Ishikawa (cell line): ENCODE results near the gene ZBTB20.

ENCODE experiments used
- CEBPB ChIP-seq: IDR thresholded peaks from 2 replicates; pipeline ENCODE4 v1.6.1; 2012
- CREB1 ChIP-seq: IDR thresholded peaks from 2 replicates; pipeline ENCODE4 v1.6.1; 2012; ENCODE audit warnings: low read depth
- EGR1 ChIP-seq: IDR thresholded peaks from 2 replicates; pipeline ENCODE4 v1.6.1; 2012
- EP300 ChIP-seq: IDR thresholded peaks from 2 replicates; pipeline ENCODE4 v1.6.1; 2012; ENCODE audit warnings: borderline replicate concordance
- FOXM1 ChIP-seq: IDR thresholded peaks from 2 replicates; pipeline ENCODE4 v1.6.1; 2012; ENCODE audit warnings: low read depth, borderline replicate concordance
- MAX ChIP-seq: IDR thresholded peaks from 2 replicates; pipeline ENCODE4 v1.6.1; 2012
- NFIC ChIP-seq: IDR thresholded peaks from 2 replicates; pipeline ENCODE4 v1.6.1; 2012
- RAD21 ChIP-seq: IDR thresholded peaks from 2 replicates; pipeline ENCODE4 v1.6.1; 2012; ENCODE audit warnings: low read depth
- REST ChIP-seq: IDR thresholded peaks from 2 replicates; pipeline ENCODE4 v1.6.1; 2012; ENCODE audit warnings: low read depth, mild to moderate bottlenecking
- TAF1 ChIP-seq: IDR thresholded peaks from 2 replicates; pipeline ENCODE4 v1.6.1; 2012; ENCODE audit warnings: low read depth, mild to moderate bottlenecking
- TCF12 ChIP-seq: IDR thresholded peaks from 2 replicates; pipeline ENCODE4 v1.6.1; 2012; ENCODE audit warnings: low read depth
- TEAD4 ChIP-seq: IDR thresholded peaks from 2 replicates; pipeline ENCODE4 v1.6.1; 2012
- USF1 ChIP-seq: IDR thresholded peaks from 2 replicates; pipeline ENCODE4 v1.6.1; 2012
- YY1 ChIP-seq: IDR thresholded peaks from 2 replicates; pipeline ENCODE4 v1.6.1; 2012; ENCODE audit warnings: low read depth
- ZBTB7A ChIP-seq: IDR thresholded peaks from 2 replicates; pipeline ENCODE4 v1.6.1; 2012; ENCODE audit warnings: low read depth

The ZBTB20 gene

GRCh38 chr3:114350271-114350670 is 796.8 kb downstream of the ZBTB20 start:
- TF ChIP-seq FOXM1 (no peak), ZBTB7A (no peak), CREB1 (no peak), YY1 (no peak), EGR1 (no peak), TEAD4 (no peak), NFIC (no peak), TCF12 (no peak), USF1 (no peak), TAF1 (no peak), CEBPB (no peak), RAD21 (no peak)

- TF ChIP-seq MAX = no peak
- TF ChIP-seq NFIC = no peak
- TF ChIP-seq TAF1 = no peak
- TF ChIP-seq EGR1 = no peak
- TF ChIP-seq CEBPB = no peak
- TF ChIP-seq RAD21 = no peak
- TF ChIP-seq CREB1 = no peak
- TF ChIP-seq TCF12 = no peak
- TF ChIP-seq ZBTB7A = no peak
- TF ChIP-seq TEAD4 = no peak
- no peak for TF ChIP-seq FOXM1
- no peak for TF ChIP-seq YY1
Observed at GRCh38 chr3:114344492-114344891, 802.6 kb downstream of the ZBTB20 start.

- TF ChIP-seq EGR1 = no peak
- no peak for TF ChIP-seq REST
- TF ChIP-seq NFIC = no peak
- TF ChIP-seq CEBPB = no peak
- no peak for TF ChIP-seq CREB1
- TF ChIP-seq MAX = no peak
- TF ChIP-seq TAF1 = no peak
- no peak for TF ChIP-seq ZBTB7A
- no peak for TF ChIP-seq TEAD4
- TF ChIP-seq TCF12 = no peak
- TF ChIP-seq EP300 = no peak
- no peak for TF ChIP-seq RAD21
- TF ChIP-seq FOXM1 = no peak
- TF ChIP-seq YY1 = no peak
- TF ChIP-seq USF1 = no peak
Observed at GRCh38 chr3:114338651-114339357, 808.3 kb downstream of the ZBTB20 start.

GRCh38 chr3:114336857-114337256 is 810.2 kb downstream of the ZBTB20 start:
- TF ChIP-seq TAF1 = no peak
- no peak for TF ChIP-seq MAX
- TF ChIP-seq TCF12 = no peak
- TF ChIP-seq FOXM1 = no peak
- no peak for TF ChIP-seq EP300
- no peak for TF ChIP-seq NFIC

- no peak for TF ChIP-seq REST
- TF ChIP-seq CREB1 = no peak
Observed at GRCh38 chr3:114336122-114336697, 810.9 kb downstream of the ZBTB20 start.

- TF ChIP-seq RAD21 = no peak
- TF ChIP-seq NFIC = no peak
- no peak for TF ChIP-seq ZBTB7A
- no peak for TF ChIP-seq TEAD4
- no peak for TF ChIP-seq TCF12
- no peak for TF ChIP-seq CREB1
- no peak for TF ChIP-seq FOXM1
- TF ChIP-seq REST = no peak
- no peak for TF ChIP-seq CEBPB
- no peak for TF ChIP-seq EGR1
- no peak for TF ChIP-seq EP300
- no peak for TF ChIP-seq MAX
- no peak for TF ChIP-seq USF1
- no peak for TF ChIP-seq TAF1
- no peak for TF ChIP-seq YY1
Observed at GRCh38 chr3:114333923-114334240, 813.2 kb downstream of the ZBTB20 start.
